IPS-18c (cell line): ENCODE measurements around the gene EVC2.
A peak's percentile ranks its signal among the peaks of the same experiment; 100 is the strongest.

Source experiments
- H3K4me3 ChIP-seq: 2 replicates; pipeline ENCODE4 v1.7.0; 2013; ENCODE audit warnings: low read depth, mild to moderate bottlenecking, low read length, moderate library complexity; ENCODE audit not compliant: insufficient read depth
- H3K9me3 ChIP-seq: one replicate; pipeline ENCODE4 v1.6.1; 2013; ENCODE audit warnings: mild to moderate bottlenecking, low read length, moderate library complexity; ENCODE audit not compliant: control insufficient read depth, insufficient read depth

EVC2 gene

DNA sequence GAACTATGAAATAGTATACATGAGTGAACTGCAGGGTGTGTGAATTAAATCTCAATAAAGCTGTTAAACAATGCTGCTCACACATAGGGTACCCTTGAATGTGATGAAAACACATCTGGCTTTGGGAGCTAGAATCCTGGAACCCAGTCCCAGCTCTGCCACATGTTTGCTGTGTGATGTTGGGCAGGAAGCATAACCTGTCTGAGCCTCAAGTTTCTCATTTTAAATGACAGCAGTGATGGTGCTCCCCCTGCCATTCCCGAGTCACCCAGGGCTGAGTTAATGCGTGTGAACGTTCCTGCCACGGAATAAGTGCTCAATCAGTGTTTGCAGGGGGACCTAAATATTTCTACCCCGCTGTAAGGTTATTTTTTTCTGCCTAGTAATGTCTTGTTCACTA lies 13.6 kb upstream of the EVC2 start:
- H3K4me3 ChIP-seq = no peak overlapping the region
- H3K9me3 ChIP-seq = no peaks in the 10 kb centered on the region

GRCh38 chr4:5720980-5721379 lies 12.6 kb upstream of the EVC2 start:
- H3K9me3 ChIP-seq = no peaks in the 10 kb centered on the region

GRCh38 chr4:5720157-5720850 lies 11.9 kb upstream of the EVC2 start:
- no peaks in the 10 kb centered on the region for H3K9me3 ChIP-seq
- no peak overlapping the region for H3K4me3 ChIP-seq

More at GRCh38 chr4:5720980-5721379, 12.6 kb upstream of the EVC2 start:
- no peak overlapping the region for H3K4me3 ChIP-seq

- Histone ChIP-seq H3K4me3 (no peak overlapping the region), H3K9me3 (no peaks in the 10 kb centered on the region)
Observed at GRCh38 chr4:5719350-5720055, 11.1 kb upstream of the EVC2 start.

DNA sequence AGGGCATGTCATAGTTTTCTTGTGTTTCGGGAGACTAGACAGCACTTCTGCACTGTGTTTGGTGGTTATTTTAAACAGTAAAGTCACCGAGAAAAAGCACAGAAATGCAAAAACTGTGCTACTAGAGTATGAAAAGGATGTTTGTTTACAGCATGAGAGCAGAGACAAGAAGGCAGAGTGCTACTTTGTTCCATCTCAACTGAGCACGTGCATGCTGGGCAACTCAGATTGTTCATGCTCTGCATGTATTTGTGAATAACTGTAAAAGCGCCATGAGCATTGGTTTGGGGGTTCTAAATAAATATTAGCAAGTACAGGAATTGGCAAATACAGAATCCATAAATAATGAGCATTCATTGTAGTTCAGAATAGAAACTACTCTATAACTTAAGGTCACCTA lies 10.1 kb upstream of the EVC2 start:
- H3K4me3 ChIP-seq = no peak overlapping the region
- H3K9me3 ChIP-seq = no peaks in the 10 kb centered on the region

DNA sequence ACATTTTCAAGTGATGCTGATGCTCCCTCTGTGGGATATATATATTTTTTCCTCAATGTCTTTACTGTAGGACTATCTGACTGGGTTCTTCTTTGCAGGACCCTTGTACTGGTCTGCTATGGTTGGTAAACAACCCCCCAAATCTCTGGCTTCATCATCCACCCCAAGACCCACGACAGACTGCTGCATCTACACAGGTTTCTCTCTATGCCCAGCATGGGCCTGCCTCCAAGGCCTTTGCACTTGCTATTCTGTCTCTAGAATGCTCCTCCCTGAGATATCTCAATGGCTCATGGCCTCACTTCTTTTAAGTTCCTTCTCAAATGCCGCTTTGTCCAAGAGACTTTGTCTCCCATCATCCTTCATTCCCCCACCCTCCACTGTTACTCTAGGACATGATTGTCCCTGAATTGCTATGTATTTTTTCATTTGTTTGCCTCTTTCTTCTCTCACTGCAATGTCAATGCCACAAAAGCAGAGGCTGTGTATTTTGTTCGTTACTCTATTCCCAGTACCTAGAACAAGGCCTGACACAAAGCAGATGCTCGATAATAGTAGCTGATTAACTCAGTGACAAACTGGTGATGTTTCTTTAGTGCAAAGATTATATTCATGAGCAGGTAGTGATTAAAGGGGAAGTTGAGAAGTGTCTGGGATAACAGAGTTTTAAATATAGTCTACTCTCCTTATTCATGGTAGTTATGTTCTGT lies 9.2 kb upstream of the EVC2 start:
- Histone ChIP-seq H3K9me3 (no peaks in the 10 kb centered on the region), H3K4me3 (no peak overlapping the region)

DNA sequence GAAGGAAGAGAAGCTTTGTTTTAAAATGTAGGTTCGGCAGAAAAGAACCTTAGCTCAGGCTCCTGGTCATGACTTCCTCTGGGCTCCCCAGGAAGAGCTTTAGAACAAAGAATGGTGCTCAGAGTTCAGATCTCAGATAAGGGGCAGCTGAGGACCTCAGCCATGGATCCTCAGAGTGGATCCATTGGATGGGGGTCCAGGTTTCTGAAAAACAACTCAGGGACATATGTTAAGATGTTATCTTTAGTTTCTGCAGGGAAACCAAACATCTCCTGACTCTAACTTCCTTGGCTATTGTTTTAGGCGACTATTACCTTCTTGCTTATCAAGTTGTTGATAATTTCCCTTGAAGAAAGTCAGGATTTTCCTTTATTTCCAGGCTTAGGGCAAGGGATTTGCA lies 8.0 kb upstream of the EVC2 start:
- Histone ChIP-seq H3K9me3 (no peaks in the 10 kb centered on the region), H3K4me3 (no peak overlapping the region)

DNA sequence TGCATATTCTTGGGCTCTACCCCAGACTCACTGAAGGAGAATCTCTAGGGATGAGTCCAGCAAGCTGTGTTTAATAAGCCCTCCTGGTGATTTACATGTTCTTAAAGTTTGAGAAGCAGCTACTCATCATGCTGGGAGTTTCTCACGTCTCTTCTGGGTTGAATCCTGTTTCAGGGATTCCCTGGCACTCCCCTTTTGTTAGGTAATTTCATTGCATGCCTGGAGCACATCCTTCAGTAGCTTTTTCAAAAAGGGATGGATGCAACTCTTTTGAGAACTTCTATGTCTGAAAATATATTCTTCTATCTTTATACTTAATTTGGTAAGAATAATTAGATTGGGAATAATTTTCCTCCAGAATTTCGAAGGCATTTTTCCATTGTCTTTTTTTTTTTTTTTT lies 7.0 kb upstream of the EVC2 start:
- Histone ChIP-seq H3K4me3 (no peak overlapping the region), H3K9me3 (no peaks in the 10 kb centered on the region)

DNA sequence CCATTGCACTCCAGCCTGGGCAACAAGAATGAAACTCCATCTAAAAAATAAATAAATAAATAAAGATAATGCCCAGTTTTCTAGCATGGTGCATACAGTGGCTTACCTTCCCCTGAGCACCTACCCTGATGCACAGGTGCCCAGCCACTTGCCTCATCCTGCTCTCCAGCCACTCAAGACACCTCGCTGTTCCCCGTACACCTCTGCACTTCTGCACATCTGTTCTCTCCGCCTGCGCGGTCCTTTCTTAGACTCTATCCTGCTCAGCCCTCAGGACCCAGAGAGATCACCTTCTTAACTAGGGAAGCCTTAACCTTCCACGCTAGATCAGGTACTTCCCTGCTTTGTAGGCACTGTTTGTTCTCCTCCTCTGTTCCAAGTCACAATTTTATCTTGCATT lies 5.5 kb upstream of the EVC2 start:
- no peak overlapping the region for H3K4me3 ChIP-seq
- no peaks in the 10 kb centered on the region for H3K9me3 ChIP-seq

- no peaks in the 10 kb centered on the region for H3K9me3 ChIP-seq
- no peak overlapping the region for H3K4me3 ChIP-seq
Observed at GRCh38 chr4:5712931-5713330, 4.6 kb upstream of the EVC2 start.

DNA sequence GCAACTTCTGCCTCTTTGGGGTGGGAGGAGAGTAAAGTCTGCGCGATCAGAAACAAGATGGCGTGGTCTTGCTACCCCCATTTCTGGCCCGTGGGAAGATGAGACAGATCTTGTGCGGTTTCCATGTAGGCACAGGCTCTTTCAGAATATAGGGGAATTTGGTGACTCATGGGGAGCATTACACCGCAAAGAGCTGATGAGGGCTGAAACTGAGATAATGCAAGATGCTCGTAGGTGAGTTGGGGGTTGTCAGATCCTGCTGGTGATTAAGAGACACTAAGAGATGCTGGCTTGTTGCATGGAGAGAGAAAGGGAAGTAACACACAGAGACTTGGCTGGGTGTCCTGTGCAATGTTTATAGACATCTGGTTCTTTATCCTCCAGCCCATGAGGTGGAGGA lies 4.2 kb upstream of the EVC2 start:
- no peak overlapping the region for H3K4me3 ChIP-seq
- no peaks in the 10 kb centered on the region for H3K9me3 ChIP-seq

- Histone ChIP-seq H3K9me3 (no peaks in the 10 kb centered on the region), H3K4me3 (peak overlapping the region; percentile 59)
Observed at GRCh38 chr4:5711479-5712184, 3.3 kb upstream of the EVC2 start.

GRCh38 chr4:5710961-5711478 lies 2.7 kb upstream of the EVC2 start, which contains the start of gene EVC:
EVC (plus strand) TSS chr4:5711201; CDS start chr4:5711381, 180 bp downstream.
- peak within 1 kb of the TSS; percentile 59 for H3K4me3 ChIP-seq
- H3K9me3 ChIP-seq = no peaks in the 10 kb centered on the region

GRCh38 chr4:5710065-5710960 lies 2.0 kb upstream of the EVC2 start:
- no peaks in the 10 kb centered on the region for H3K9me3 ChIP-seq
- peak overlapping the region; percentile 42; the same call in 1 of the 2 replicates for H3K4me3 ChIP-seq

GRCh38 chr4:5709207-5709575 lies 832 bp upstream of the EVC2 start:
- Histone ChIP-seq H3K9me3 (no peaks in the 10 kb centered on the region), H3K4me3 (peak overlapping the region; percentile 78; the same call in 1 of the 2 replicates)

GRCh38 chr4:5707778-5708448 lies 446 bp downstream of the EVC2 start:
- Histone ChIP-seq H3K9me3 (no peaks in the 10 kb centered on the region), H3K4me3 (peak overlapping the region; percentile 78)
